GM21367 (cell line): ENCODE measurements around the gene CX3CL1.
A peak's percentile ranks its signal among the peaks of the same experiment; 100 is the strongest.

Experiments used
- ATAC-seq: cut with Tn5 transposase; IDR thresholded peaks from one replicate; pipeline ENCODE4 v1.9.1; 2021; ENCODE audit not compliant: unreplicated experiment

CX3CL1 gene

DNA sequence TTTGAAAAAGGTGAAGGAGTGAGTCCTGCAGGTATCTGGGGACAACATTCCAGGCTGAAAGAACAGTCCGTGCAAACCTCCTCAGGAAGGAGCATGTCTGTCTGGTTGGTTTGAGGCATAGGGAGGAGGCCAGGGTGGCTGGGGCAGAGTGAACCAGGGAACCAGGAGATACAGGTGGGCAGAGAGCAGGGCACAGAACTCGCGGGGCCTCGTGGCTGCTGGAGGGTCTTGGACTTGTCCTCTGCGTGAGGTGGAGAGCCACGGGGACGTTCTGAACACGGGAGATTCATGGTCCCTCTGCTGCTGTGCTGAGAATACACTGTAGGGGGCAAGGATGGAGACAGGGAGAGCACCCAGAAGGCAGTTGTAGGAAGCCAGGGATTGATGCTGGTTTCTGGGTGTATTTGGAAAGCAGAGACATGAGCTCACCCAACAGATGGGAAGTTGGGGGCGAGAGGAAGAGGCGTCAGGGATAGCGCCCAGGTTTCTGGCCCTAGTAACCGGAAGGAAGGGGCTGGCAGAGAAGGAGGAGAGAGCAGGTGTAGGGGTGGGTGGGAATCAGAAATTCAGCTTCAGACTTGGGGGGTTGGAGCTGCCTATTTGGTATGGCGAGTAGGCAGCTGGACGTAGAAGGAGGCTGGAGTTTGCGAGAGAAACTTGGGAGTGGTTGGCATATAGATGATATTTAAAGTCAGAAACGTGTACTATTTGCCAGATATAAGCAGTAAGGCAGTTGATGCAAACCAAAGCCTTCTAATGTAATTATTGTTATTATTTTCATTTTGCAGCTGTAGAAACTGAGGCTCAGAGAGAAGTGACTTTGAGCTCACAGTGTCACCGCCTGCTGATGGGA lies 31.9 kb downstream of the CX3CL1 start, which contains the start of gene CCL17:
CCL17 (plus strand) TSS at position 803 of the 853 bp plus-strand sequence. CDS start 9,166 bp downstream, outside the sequence.
- ATAC-seq: no peak

DNA sequence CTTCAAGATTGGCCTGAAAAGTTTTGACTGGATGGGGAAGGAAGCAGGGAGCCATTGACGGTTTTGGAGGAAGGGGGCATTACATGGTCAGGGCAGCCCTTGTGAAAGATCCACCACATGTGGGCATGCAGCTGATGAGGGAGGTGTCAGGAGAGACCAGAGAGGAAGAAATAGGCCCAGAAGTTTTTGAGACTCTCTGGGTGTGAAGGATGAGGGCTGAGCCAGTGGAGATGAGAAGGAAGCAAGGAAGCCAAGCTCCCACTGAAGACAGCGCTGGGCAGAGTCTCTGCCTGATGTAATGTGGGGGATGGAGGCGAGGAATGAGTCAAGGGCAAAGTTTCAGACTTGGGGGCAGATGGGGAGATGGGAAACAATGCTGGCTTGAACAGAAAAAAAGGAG lies 32.8 kb downstream of the CX3CL1 start:
- no peak for ATAC-seq

DNA sequence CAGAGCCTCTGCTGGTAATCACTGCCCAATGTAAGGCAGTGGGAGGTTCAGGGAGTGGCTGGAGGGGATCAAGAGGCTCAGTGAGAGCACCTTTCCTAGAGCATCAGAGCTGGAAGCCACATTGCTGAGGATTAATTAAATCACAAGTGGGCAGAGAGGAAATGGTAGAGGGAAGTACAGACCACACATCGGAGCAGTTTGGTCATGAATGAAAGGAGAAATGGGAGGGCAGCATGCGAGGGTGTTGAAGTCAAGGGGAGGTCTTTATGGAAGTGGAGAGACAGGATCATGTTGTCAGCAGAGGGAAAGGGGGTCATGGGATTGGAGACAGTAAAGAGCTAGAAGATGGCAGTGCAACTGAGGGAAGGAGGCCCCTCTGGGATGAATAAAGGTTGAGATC lies 34.6 kb downstream of the CX3CL1 start:
- no peak for ATAC-seq

DNA sequence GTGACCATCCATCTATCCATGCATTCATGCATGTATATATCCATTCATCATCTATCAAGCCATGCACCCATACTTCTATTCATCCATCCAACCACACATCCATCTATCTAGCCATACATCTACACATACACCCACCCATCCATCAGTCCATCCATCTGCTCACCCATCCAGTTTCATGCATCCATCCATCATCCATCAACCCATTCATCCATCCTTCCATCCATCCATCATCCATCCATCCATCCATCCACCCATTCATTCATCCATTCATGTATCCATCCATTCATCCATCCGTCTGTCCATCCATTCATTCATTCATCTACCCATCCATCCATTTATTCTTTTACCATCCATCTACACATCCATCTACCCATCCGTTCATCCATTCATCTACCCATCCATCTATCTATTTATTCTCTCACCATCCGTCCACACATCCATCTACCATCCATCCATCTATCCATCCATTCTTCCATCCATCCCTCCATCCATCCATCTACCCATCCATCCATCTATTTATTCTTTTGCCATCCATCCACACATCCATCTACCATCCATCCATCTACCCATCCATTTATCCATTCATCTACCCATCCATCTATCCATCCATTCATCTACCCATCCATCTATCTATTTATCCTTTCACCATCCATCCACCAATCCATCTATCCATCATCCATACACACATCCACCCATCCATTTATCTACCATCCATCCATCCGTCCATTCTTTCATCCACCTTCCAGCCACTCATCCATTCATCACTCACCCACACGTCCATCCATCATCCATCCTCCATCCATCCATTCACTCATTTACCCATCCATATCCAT lies 35.4 kb downstream of the CX3CL1 start:
- no peak for ATAC-seq

DNA sequence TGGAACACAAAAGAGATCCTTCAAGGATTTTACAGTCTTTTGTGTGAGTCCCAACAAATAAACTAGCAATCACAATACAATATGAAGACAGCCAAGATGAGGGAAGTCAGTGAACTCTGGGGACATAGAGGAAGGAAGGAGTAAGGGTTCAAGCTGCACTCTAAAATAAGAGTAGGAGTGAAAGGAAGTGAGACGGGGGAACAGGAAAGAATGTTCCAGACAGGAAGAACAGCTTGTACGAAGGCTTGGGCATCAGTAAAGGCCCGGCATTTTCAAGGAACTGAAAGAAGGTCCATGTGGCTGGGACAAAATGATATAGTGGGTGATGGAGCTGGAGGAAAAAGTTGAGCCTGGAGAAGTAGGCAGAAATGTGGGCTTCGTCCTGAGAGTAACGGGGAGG lies 36.8 kb downstream of the CX3CL1 start:
- ATAC-seq: no peak

DNA sequence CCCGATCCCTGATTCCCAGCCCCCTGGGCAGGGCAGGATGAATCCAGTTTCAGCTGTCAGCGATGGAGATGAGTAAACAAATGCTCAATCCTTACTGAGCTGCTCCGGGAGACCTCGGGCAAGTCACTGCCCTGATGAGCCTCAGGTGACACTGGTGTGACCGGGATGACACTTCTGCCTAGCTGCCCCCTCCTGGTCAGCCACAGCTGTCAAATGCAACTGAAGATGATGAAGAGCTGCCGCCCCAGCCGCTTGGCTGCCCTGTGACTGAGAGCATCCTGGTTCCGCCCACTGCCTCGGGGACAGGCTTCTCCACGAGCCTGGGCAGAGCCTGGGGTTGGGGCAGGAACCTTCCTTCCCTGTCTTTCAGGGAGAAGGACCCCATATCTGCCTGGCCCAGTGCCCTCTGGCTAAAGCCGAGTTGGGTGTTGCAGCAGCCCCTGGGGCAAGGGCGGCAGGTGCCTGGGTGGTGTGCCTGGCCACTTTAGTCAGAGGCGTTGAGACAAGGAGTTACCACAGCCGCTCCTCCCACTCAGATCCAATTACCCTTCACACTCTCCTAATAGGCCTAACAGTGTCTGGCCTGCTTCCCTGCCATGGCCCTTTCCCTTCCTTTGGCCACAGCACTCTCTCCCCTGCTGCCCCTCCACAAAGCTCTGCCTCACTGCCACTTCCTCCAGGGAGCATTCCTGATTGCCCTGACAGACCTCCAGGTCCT lies 37.7 kb downstream of the CX3CL1 start:
- no peak for ATAC-seq

DNA sequence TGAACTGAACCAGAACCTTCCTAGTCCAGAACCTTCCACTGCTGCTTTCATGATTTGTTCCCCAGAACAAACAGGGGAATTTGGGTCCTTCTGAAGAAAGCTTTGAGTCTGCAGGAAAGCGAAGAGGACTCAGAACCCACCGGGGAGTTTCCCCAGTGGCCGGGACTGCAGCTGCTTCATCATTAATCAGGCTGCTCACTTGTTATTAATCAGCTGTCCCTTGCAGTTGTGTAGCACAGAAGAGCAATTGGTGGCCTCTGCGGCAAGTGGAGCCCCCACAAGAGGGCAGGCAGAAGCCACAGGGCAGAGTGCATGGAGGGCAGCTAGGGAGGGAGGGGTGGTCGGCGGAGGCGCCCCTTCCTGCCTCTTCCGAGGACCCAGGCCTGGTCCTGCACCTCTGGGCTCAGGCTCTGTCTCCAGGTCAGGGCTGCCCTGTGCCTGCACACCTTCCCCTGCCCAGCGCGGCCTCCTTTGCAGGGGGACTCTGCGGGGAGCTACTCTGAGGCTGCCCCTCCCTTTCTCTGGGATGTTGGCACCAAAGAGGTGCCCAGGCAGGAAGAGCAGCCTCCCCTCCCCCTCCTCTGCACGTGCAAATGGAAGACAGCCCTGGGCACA lies 39.2 kb downstream of the CX3CL1 start:
- no peak for ATAC-seq

DNA sequence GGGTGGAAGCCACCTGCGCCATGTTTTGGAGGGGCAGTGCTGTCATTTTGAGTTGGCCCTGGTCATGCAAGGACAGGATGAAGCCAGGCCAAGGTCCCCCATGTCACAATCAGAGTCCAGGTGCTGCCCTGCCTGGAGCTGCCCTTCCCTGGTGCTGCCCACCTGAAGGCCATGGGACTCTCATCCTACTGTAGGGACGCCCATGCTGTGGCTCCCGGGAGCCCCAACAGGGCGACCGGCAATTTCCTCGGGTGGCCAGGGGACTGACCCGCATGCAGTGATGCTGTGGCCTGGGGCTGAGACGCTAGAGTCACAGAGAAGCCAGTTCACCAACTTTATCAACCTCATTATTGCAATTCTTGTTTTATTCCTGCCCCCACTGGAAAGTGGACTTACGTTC lies 40.3 kb downstream of the CX3CL1 start:
- no peak for ATAC-seq

DNA sequence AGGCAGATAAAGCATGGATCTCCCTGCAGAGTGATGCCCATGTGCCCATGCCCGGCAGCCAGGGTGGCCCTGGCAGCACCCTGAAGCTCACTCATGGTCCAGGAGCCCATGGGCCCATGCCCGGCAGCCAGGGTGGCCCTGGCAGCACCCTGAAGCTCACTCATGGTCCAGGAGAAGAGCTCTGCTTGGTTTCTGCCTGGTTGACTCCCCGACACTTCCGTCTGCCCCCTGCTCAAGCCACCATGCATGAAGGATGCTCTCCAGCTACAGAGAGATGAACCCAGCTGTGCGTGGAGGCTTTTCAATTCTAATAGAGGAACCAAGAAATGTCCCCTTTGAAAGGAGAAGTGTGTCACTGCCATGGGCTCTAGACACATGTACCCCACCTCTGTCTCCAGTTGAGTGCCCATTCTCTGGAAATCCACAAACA lies 41.0 kb downstream of the CX3CL1 start:
- ATAC-seq: peak; percentile 77

DNA sequence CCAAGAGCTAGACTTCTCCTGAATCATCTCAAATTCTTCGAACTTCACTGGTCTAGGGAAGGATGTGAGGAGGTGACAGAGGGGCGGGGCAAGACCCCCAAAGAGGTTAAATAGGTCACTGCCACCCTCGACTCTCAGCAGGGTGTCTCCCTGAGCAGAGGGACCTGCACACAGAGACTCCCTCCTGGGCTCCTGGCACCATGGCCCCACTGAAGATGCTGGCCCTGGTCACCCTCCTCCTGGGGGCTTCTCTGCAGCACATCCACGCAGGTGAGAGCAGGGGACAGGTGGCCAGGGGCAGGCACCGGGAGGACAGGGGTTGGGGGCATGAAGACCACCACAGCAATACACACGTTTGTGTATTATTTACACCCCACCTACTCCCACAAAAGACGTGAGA lies 41.4 kb downstream of the CX3CL1 start:
- no peak for ATAC-seq

DNA sequence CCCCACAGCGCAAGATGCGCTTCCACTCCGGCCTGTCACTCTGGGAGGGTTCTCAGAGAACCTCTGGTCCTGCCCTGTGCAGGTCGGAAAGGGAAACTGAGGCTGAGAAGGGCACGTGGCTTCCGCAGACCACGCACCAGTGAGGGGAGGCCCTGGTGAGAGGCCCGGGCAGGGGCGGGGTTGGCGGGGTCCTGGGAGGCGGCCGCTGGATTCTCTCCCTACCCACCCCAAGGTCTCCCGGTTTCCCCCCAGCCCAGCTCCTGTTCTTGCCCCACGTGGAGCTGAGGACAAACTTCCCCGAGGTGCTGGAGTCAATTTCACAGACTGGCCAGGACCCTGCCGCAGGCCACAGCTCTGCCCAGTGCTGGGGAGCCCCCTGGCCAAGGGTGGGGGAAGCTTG lies 43.8 kb downstream of the CX3CL1 start:
- ATAC-seq: no peak

DNA sequence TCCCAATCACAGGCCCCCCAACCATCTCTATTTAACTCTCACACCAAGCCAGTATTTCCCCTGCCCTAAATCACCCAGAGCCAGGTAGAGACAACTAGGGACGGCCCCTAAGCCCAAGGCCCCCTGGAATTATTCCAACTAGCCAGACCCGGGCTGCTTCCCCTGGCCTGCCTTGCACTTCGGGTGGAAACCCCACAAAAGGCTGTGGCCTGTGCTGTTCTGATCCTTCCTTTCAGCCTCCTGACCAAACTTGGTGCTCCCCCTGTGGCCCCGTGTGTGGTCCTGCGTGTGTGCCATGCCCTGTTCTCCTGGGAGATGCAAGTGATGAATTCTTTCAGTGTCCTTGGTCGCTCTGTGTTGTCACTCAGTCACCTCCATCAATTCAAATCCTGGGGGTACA lies 47.2 kb downstream of the CX3CL1 start:
- ATAC-seq: no peak

DNA sequence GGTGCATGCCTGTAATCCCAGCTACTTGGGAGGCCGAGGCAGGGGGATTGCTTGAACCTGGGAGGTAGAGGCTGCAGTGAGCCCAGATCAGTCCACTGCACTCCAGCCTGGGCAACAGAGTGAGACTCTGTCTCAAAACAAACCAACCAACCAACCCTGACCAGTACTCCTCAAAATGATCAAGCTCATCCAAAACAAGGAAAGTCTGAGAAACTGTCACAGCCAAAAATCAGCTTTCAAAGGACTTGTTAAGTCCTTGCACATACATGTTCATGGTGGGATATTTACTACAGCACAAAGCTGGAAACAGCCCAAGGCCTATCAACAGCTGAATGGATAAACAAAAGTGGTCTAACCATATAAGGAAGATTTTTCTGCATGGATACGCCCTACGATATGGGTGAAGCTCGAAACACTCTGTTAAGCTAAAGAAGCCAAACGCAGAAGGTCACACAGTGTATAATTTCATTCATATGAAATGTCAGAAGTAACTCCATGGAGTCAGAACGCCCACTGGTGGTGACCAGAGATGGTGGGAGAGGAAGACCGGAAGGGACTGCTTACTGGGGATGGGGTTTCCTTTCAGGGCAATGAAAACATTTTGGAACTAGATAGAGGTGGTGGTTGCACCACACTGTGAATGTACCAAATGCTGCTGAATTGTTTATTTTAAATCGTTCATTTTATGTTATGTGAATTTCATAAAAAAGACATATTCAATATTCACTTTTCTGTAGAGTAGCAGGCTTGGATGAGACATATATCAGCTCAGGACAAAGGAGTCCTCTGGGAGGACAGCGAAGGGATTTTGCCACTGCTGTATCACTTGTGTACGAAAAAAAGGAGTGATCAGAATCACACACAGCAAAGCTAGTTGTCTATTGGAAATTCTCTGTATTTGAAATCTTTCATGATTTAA lies 50.0 kb downstream of the CX3CL1 start:
- ATAC-seq: no peak

DNA sequence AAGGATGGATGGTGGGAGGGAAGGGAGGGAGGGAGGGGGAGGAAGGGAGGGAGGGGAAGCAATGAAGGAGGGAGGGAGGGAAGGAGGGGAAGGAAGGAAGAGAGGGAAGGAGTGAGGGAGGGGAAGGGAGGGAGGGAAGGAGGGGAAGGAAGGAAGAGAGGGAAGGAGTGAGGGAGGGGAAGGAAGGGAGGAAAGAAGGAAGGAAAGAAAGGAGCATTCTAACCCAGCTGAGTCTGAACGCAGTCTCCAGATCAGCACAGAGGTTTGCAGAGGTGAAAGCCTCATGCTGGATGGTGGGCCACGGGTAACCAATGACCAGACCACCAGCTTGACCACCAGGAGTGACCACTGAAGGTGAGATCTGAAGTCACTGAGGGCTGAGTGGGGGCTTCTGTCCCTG lies 50.9 kb downstream of the CX3CL1 start:
- ATAC-seq: no peak

DNA sequence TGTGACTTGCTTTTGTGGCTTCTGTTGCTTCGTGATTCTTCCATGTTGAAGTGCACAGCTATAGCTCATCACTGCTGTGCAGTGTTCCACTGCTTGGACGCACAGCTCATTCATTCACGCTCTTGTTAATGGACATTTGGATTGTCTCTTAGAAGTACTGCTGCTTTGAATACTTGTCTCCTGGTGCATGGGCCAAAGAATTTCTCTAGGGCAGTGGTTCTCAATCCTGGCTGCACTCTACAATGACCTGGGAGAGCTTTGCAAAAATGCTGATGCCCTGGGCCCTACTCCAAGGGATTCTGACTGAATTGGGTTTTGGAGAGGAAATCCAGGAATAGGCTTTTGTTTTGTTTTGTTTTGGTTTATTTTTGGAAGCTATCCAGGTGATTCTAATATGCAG lies 52.3 kb downstream of the CX3CL1 start:
- no peak for ATAC-seq

DNA sequence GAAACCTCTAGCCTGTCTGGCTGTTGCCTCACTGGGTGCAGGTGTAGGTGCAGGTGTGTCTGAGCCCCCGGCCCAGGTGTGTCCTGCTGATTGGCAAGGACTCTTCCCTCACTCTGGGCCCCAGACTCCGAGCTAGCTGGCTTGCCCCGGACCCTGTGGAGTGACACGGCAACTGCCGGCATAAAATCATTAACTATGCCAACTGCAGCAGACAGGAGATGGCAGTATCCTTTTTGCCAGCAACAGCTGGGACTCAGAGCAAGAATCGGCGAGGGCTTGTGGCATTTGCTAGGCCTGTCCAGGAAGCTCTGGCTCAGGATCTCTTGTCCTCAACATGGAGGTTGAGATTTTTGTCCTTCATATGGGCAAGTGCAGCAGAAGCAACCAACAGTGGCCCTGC lies 54.1 kb downstream of the CX3CL1 start:
- no peak for ATAC-seq

DNA sequence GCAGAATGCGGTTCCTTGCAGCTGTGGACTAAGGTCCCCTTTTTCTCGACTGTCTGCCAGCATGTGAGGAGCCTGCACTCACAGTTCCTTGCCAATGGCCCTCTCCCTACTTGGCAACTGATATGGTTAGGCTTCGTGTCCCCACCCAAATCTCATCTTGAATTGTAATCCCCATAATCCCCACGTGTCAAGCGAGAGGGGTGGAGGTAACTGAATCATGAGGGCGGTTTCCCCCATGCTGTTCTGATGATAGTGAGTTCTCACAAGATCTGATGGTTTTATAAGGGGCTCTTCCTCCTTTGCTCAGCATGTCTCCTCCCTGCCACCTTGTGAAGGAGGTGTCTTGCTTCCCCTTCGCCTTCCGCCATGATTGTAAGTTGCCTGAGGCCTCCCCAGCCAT lies 55.0 kb downstream of the CX3CL1 start:
- ATAC-seq: no peak

DNA sequence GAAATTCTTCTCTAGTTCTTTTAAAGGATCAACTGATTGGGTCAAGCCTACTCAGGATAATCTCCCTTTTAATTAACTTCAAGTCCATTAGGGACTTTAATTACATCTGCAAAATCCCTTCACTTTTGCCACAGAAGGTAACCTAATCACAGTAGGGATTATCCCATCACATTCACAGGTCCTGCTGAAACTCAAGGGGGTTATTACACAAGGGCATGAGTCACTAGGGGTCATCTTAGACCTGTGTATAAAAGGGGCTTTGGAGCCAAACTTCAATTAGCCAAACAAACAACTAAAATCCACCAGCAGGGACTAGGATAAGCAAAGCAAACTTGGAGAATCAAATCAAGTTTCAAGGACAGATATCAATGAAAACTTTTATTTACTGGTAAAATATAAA lies 55.5 kb downstream of the CX3CL1 start:
- ATAC-seq: no peak

DNA sequence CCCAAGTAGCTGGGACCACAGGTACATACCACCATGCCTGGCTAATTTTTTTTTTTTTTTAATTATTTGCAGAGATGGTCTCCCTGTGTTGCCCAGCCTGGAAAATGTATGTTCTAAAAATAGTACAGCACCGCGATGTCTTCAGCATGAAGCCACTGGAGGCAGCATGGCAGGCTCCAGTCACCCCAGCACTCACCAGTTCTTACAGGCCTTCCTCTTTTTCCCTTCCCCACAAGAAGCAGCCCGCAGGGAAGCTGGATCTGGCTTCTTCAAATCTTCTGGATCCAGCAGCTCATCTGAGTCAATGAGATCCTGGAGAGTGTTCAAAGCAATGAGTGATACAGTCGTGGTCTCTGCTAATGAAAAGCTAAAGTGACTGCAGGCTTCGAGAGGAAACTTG lies 58.7 kb downstream of the CX3CL1 start:
- ATAC-seq: no peak

DNA sequence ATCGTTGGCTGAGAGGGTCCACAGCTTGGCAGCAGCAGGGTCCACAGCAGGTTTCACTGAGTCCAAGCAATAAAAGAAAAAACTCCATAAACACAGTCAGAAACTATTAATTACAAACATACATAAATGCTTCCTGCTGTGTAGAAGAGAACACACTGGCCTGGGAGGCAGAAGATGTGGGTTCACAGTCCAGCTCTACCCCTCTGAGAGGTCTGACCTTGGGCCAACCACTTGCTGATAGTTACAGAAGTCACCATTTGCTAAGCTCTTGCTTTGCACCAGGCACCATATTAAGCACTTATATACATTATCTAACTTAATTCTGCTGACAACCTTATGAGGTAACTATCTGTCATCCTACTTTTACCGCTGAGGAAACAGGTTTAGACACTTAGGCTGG lies 60.2 kb downstream of the CX3CL1 start:
- no peak for ATAC-seq
